Dedifferentiated amniotic fluid mesenchymal stem cell (primary cell): ENCODE measurements around the gene CNIH3.

Experiments
- DNase-seq: peaks from one replicate; pipeline ENCODE4 v3.0.0-alpha.2; 2016; ENCODE audit errors: extremely low spot score

Gene CNIH3

GRCh38 chr1:224616756-224617409 is 766 bp downstream of the CNIH3 start:
- no peak for DNase-seq

- no peak for DNase-seq
Observed at GRCh38 chr1:224617410-224618355, 1.6 kb downstream of the CNIH3 start.

GRCh38 chr1:224619209-224619608 is 3.1 kb downstream of the CNIH3 start:
- DNase-seq = no peak

DNA sequence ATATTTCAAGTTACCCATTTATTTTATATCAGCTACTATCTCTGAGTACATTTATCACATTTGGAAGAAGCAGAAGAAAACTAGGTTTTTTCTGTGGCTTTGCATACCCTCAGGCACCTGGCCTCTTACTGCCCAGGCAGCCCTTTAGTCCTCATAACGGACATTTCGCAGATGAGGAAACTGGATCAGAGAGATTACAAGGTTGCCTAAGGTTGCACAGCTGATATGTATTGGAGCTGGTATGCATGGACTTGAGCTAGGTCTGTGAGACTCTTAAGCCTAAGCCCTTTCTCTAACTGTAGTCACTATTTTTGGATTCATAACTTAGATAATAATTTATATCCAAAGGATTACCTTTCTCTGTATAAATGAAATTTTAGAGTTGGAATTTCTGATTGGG is 4.0 kb downstream of the CNIH3 start:
- DNase-seq = no peak

DNA sequence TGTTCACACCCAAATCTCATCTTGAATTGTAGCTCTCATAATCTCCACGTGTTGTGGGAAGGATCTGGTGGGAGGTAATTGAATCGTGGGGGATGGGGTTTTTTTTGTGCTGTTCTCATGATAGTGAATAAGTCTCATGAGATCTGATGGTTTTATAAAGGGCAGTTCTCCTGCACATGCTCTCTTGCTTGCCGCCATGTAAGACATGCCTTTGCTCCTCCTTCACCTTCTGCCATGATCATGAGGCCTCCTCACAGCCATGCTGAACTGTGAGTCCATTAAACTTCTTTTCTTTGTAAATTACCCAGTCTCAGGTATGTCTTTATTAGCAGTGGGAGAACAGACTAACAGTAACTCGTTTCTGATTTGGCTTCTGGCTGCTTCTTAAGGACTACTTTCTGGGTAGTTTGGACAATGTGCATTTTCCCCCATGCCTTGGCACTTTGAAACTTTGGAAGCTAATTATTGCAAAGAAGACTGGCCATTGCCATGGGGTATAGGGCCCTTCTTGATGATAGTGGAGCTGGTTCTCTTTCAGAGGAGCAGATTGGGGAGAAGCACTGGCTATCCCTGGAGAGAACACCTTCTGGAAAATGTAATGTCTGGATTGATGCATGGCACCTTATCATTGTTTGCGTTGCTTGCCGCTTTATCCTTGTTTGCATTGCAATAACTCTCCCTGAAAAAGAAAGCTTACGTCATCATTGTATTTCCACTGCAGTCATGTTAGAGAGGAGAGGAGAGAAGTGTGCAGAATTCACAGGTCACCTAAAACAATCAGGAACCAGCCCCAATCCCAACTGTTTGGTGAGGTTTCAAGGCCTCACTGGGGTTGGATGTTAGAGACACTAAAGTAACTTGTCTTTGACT is 5.9 kb downstream of the CNIH3 start:
- DNase-seq = no peak

DNA sequence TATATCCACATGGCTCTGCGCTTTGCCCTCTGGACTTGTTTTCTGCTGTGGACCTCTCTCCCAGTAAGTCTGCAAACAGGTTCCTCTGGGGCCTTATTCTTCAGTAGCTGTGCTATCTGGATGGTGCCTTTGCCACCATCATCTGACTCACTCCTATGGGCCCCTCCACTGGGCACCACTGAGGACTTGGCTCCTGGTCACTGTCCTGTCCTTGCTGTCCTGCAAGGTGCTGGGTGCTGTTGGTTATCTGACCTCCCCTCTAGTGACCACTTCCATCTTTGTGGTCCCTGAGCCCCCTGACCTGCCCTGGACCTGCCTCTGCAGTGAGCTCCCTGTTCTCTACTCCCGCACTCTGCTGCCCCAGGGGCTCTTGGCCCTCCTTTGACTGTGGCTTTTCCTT is 6.7 kb downstream of the CNIH3 start:
- DNase-seq = no peak

GRCh38 chr1:224623310-224623714 is 7.2 kb downstream of the CNIH3 start:
- DNase-seq = no peak

GRCh38 chr1:224623743-224624333 is 7.7 kb downstream of the CNIH3 start:
- DNase-seq = no peak

GRCh38 chr1:224624432-224624831 is 8.3 kb downstream of the CNIH3 start:
- DNase-seq = no peak

- no peak for DNase-seq
Observed at GRCh38 chr1:224626042-224626441, 9.9 kb downstream of the CNIH3 start.

DNA sequence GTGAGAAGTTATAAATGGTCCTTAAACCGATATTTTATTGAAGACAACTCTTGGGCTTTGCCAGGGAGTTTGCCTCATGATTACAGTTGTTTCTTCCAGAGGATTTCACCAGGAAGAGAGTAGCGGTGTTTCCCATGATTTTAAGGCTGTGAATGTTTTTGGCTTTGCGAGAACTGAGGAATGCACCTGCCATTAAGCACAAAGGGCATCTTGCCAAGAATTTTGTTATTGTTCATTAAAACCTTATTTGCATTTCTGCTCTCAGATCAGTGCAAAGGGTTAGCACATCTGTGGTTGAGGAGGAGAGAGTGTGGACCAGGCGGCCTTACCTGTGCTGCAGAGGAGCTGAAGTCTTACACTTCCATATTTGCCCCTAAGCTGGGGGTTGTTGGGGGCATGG is 13.8 kb downstream of the CNIH3 start:
- no peak for DNase-seq

- no peak for DNase-seq
Observed at GRCh38 chr1:224631462-224632115, 15.5 kb downstream of the CNIH3 start.

DNA sequence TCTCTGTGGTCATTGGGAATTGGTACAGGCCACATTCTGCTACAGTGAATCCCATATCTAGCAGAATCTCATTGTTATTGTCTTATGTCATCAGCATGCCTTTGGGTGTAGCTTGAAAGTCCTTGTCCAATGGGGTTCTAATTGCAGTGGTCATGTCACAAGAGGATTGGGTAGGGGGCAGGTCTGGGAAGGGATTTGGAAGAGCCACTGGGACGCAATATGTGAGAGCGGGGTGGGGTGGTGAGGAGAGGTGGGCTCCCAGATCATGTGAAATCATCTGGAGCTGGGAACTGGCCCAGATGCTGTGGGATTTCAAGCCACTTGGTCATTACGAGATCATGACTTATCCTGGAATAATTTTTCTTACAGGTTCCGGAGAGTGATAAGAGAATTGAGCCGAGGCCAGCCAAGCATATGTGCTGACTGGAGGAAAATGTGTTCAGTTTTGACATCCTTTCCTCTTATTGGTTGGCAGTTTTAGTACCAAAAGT is 16.3 kb downstream of the CNIH3 start:
- DNase-seq = no peak

- no peak for DNase-seq
Observed at GRCh38 chr1:224632921-224633321, 16.8 kb downstream of the CNIH3 start.

GRCh38 chr1:224635356-224635755 is 19.2 kb downstream of the CNIH3 start:
- DNase-seq = peak; percentile 72

DNA sequence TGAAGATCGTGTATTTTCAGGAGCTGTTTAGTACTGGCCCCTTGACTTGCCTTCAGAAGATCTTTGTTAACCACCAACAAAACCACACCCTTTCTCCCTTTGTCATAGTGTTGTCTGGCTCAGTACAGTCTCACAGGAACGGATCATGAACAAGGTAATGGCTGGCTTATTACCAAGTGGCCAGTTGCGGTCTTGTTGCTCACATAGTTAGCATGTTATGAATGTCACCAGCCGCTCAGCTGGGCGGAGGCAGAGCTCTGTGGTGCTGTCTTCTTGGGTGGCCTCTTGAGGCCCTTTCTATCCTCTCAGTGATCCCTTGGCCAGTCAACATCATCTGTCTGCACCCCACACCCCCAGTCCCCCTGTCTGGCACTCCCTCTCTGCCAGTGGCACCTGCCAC is 21.4 kb downstream of the CNIH3 start:
- DNase-seq = peak; percentile 48

DNA sequence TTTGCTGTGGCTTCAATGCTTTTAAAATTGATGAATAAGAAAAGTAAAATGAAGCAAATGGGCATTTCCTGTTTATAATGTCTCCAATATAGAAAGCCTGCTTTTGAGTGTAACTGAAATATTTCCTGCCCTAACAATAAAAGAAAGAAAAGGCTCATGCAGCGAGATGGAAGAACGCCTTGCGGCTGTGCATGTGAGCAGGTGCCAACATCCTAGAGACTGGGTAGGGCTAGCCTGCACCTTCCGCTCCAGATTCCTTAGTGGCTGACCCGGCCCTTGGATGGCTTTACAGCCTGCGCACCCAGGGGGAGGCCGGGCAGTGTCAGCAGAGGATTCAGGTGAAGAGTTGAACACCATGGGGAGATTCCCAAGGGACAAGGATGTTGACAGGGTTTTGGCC is 21.8 kb downstream of the CNIH3 start:
- DNase-seq = no peak

DNA sequence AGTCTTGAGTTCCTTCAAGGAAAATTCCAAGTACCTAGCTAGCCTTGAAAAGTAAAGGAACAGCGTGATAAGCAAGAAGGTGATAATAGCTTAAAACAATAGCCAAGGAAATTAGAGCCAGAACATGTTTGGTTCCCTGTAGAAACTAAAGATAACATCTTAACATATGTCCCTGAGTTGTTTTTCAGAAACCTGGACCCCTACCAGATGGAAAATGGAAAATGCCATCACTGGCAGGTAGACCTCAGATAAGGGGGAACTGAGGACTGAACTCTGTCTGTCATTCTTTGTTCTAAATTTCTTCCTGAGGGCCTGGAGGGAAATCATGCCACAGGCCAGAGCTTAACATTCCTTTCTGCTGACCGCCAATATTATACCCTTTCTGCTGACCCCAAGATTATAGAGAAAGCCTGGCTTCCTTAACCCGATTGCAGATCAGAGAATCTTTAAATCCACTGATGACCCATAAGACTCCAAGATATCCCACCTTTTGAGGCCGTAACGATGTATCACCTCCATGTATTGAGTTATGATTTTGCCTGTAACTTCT is 23.4 kb downstream of the CNIH3 start:
- no peak for DNase-seq

GRCh38 chr1:224640018-224640417 is 23.9 kb downstream of the CNIH3 start:
- DNase-seq = no peak

GRCh38 chr1:224640587-224640986 is 24.5 kb downstream of the CNIH3 start:
- DNase-seq = no peak

DNA sequence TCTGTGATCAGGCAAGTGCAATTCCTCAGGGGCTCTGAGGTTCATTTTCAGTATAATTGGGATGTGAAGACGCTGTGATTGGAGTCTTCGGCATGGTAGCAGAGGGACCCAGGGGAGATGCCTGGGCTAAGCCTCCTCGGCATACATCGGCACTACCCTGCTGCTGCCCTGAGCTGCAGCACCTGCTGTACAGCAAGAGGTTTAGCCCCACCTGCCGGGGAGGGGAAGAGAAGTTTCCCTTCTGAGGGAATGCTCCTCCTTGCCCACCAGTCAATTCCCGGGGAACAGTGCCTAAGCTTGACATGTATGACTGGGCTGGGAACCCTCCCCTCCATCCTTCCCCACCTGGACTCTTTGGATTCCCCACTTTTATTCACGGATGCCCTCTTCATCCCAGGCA is 24.9 kb downstream of the CNIH3 start:
- DNase-seq = no peak
